Urinary bladder (tissue), 4 donors: ENCODE results near the gene BMP8B. TPM values are rescaled to one million over a fixed set of nuclear protein-coding genes. Genes with fewer than 3 reads are reported as not detected.
"Not testable (repeated sequence)": the region's sequence is repeated elsewhere in the genome, so short reads cannot be mapped to it uniquely, and the experiment has no call there.

ENCODE experiments used
- DNase-seq: peaks from one replicate; pipeline ENCODE4 v3.0.0-alpha.2; 2015; ENCODE audit errors: extremely low spot score
- H3K27ac ChIP-seq: one replicate; pipeline ENCODE4 v1.5.1; 2013; ENCODE audit warnings: low read depth, mild to moderate bottlenecking, moderate library complexity
- H3K36me3 ChIP-seq: one replicate; pipeline ENCODE4 v1.6.1; 2013; ENCODE audit warnings: mild to moderate bottlenecking, moderate library complexity; ENCODE audit not compliant: insufficient read depth
- H3K4me1 ChIP-seq: one replicate; pipeline ENCODE4 v1.6.1; 2013; ENCODE audit warnings: mild to moderate bottlenecking, moderate library complexity; ENCODE audit not compliant: insufficient read depth
- H3K4me3 ChIP-seq: one replicate; pipeline ENCODE4 v1.5.1; 2013; ENCODE audit warnings: low read depth, low read length
- WGBS: extraction: QIAGEN DNeasy Blood & Tissue Kit; methylation state at CpG from one replicate; pipeline ENCODE4 v1.1.7; 2013; 5-methylcytosine and 5-hydroxymethylcytosine counted together
- polyA plus RNA-seq: library from polyadenylated mRNA; stranded (reverse); fragments of 200-250 nt; gene quantifications from one replicate; pipeline ENCODE4 v1.2.3, GENCODE V29; 2013
- total RNA-seq: library from RNA; depleted of rRNA; stranded (reverse); fragments of >200 nt; gene quantifications from one replicate; pipeline ENCODE4 v1.2.3, GENCODE V29; 2014
- donor health status: healthy with polysubstance abuse.
- donor health status: healthy.

Gene BMP8B
- total and polyA plus RNA-seq, 2 donors, result 1.5 to 1.6 TPM

DNA sequence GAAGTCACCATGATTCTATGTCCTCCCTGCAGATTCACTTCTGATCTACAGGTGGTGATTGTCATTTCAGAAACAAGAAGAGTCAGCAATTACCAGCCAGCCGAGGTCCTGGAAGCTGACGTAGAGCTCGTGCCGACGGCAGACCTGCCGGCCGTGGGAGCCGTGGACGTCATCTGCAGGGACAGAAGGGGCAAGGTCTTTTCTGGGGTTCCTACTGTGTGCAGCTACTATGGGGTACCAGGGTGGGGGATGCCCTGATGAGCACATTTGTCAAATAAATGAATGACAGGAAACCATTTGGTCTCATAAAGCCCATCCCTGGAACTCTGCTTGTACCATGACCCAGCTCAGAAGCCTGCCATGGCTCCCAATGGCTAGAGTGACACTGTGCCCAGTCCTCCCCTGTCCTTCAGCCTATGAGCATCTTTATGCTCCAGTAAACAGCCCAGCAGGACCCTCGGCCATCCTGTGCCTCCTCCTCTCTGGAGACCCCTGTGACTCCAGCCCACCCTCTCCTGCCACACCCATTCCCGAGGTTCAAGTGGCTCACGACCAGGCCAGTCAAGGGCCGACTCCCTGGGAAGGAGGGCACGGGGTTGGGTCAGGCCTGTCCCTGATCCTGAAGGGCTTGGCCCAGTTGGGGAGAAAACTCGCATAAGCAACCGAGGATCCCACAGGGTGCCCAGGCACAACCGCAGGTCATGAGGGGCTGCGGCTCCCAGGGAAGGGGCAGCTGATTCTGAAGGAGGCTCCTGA is 24.9 kb downstream of the BMP8B start:
- not testable (repeated sequence) for H3K27ac ChIP-seq, DNase-seq, H3K36me3 ChIP-seq, H3K4me3 ChIP-seq, H3K4me1 ChIP-seq
- 75% methylated on average over 15 of the region's 18 CpGs for WGBS

DNA sequence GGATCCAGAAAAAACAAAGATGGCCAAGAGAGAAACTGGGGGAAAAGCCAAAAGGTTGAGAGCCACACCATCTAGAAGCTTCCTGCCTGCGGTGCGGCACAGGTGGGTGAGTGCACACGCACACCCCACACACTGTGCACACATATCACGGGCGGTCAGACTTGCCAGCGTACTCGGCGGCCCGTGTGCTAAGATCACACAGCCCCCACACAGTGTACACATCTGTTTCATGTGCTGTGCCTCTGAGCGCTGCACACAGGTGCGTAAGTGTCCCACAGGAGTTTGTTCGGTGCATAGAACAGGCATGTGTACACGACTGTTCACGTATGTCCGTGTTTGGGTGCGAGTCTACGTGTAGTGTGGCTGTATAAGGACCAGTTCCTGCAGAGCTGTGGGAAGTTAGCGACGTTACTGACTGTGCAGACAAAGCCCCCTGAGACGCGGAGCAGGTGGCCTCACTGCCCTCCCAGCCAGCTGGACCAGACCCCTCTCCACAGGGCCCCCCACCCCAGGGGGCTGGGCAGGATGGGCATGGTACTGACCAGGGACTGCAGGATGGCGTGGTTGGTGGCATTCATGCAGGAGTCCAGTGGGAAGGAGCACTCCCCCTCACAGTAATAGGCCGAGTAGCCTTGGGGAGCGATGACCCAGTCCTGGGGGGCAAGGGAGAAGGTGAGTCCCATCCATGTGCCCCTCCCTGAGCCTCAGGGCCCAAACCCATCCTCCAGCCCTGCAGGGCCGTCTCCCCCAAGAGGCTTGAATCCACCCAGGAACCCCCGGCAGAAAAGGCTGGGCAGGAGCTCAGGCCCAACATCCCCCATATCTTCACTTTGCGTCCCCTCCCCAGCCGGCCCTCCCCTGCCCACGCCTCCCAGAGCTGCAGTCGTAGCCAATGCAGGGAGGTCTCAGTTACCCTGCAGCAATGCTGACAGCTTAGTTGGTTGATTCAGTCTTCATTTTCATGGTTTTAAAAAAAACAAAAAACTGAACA is 25.8 kb downstream of the BMP8B start:
- no peak overlapping the region for H3K4me3 ChIP-seq
- WGBS, result 86% methylated on average over 29 of the region's 30 CpGs
- DNase-seq, result no peak
- no peaks in the 10 kb centered on the region for H3K4me1 ChIP-seq
- no peaks in the 10 kb centered on the region for H3K36me3 ChIP-seq
- no peak overlapping the region for H3K27ac ChIP-seq

DNA sequence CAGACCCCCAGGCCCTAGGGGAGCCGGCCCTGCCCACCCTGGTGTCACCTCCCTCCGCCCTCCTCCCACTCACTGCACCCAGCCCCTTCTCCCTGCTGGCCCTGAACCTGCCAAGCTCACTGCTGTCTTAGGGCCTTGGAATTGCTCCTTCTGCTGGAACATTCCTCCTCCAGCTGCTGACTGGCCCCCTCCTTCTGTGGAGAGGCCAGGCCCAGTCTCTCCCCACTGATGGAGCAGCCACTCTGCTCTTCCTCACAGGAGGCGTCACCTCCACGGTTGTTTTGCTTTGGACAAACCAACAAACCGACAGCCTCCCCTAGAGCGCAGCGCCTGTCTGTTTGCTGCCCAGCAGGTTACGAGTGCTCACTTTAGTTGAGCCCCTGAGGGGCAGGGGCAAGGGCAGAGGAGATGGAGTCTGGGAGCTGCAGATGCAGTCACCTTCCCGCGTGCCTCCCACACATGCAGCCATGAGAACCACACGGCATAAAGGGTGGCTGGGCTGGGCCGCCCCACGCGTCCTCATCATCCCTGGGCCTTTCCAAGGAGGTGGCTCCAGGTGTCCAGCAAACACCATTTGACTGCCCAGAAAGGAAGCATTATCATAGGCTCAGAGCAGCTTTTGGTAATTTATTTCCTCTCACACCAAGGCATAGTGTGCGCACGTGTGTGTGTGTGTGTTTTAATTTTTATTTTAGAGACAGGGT is 27.0 kb downstream of the BMP8B start:
- Histone ChIP-seq H3K4me1 (no peaks in the 10 kb centered on the region), H3K36me3 (no peaks in the 10 kb centered on the region), H3K4me3 (no peak overlapping the region), H3K27ac (no peak overlapping the region)
- DNase-seq, result no peak
- 73% methylated on average over 16 of the region's 16 CpGs for WGBS

DNA sequence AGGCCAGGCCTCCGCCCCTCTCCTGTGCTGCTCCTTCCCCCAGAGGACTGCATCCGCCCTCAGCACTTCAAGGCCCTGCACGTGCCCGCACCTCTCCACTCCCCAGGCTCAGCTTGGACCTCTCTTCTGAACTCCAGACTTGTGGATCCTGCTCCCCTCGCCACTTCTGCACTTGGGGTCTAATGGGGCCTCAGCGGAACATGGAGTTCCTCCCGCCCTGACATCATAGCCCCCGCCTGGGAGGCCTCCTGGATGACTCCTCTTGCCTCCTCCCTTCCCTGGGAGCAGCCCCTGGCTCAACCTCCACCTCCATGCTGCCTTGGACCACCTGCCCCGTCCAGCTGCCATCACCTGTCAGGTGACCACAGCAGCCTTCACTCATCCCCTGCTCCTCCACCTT is 27.6 kb downstream of the BMP8B start:
- 80% methylated on average over 9 of the region's 9 CpGs for WGBS
- H3K27ac ChIP-seq, result no peak overlapping the region
- no peaks in the 10 kb centered on the region for H3K4me1 ChIP-seq
- DNase-seq, result no peak
- peaks cover 3% of the 10 kb centered on the region for H3K36me3 ChIP-seq
- H3K4me3 ChIP-seq, result no peak overlapping the region

DNA sequence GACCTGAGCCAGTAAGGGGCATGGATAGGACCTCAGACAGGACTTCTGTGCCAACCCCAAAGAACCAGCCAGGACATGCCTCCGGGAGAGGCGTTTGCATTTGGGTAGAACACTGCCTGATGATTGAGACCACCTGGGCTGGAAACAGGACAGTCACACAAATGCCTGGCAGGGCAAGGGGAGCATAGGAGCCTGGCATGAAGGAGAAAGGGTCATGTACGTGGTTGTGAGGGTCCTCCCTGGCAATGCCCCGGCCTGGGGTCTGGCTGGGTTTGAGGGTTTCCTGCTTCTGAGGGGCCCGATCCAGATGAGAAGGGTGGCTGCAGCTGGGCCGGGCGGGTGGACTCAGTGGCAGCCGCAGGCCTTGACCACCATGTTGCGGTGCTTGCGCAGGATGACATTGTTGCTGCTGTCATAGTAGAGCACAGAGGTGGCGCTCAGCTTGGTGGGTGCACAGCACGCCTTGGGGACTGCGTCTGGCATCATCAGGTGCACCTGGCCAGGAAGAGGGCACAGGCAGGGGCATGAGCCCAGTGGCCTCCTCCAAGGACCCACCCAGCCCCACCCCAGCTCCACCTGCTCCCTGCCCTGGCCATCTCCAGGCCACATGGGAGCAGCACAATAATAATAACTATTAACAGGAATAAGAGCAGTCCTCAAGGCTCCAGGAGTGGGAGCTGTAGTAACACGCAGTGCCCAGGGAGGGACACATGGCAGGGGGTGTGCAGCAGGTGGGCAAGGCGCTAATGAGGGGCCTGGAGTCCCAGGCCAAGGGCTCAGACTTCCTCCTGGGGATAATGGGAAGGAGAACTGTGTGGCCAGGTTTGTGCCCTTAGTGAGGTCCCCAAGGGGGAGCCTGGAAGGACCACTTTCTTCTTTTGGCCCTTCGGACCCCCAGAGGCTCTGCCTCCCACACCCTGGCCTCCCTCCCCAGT is 28.3 kb downstream of the BMP8B start:
- H3K36me3 ChIP-seq, result peaks cover 3% of the 10 kb centered on the region
- DNase-seq, result no peak
- H3K27ac ChIP-seq, result no peak overlapping the region
- no peaks in the 10 kb centered on the region for H3K4me1 ChIP-seq
- no peak overlapping the region for H3K4me3 ChIP-seq
- WGBS, result 94% methylated on average over 16 of the region's 16 CpGs

DNA sequence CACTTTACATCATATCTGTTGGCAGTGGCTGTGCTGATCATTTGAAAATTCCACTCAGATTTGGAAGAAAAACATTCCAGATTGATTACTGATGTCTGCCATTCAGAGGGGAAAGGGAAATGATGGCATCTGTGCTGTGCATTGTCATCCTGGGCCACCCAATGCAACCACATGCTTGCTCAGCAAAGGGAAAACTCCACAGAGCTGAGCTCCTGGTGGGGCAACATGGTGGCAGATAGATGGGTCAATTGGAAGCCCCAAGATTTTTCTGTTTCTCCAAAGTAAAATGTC is 29.3 kb downstream of the BMP8B start:
- Histone ChIP-seq H3K27ac (no peak overlapping the region), H3K4me1 (no peaks in the 10 kb centered on the region), H3K4me3 (no peak overlapping the region), H3K36me3 (peaks cover 6% of the 10 kb centered on the region)
- no peak for DNase-seq

DNA sequence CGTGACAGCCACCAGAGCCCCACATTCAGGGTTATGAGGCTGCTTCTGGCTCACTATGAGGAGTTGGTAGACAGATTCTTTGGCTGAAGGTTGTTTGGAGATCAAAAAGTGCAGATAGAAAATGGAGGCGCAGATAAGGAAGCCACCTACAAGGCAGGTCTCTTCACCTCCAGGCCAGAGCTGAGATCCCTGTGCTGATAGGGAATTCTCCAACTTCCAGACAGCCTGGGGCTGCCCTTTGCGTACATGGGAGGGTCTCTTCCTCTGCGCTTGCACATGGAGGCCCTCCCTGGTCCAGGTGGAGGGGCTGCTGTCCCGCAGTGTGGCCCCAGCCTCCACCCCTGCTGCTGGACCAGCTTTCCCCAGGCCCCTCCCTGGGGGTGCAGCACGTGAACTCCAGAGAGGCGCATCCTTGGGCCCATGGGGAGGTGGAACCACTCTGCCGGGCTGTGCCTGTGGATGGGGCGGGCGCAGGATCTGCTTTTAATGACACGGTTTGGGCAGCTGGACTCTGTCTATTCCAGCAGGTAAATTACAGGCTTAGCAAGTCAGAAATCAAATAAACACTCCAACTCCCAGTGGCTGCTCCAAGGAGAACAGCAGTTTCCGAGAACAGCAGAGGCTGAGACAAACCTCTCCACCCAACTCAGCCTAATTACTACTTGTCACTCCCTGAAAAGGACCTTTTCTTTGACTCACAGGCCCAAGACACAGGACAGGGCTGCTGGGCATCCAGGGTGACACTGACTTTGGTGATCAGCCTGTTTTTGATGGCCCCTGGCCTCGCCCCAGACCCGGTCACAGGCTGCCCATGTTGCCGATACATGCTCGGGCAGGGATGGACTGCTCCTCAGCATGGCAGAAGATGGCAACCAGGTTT is 29.9 kb downstream of the BMP8B start:
- Histone ChIP-seq H3K36me3 (peaks cover 6% of the 10 kb centered on the region), H3K4me3 (no peak overlapping the region)
- WGBS, result 76% methylated on average over 16 of the region's 16 CpGs

DNA sequence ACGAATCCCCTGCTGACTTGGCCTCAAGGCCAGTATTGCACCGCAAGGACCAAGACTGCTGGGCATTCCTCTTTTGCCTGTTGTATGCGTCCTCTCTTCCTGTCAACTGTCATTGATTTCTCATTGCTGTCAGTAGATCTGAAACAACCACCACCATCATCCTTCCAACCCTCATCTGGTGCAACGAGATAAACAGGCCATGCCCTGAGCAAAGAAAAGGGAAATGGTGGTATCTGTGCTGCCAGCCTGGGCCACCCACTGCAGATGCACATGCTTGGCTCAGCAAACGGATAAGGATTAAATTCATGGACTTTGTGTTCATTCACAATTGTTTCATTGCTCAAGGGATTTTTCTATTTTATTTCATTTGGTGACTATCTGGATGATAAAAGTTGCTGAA is 31.2 kb downstream of the BMP8B start:
- whole genome bisulfite sequencing, result 89% methylated on average over 5 of the region's 5 CpGs
- Histone ChIP-seq H3K27ac (no peak overlapping the region), H3K4me1 (no peaks in the 10 kb centered on the region), H3K36me3 (peaks cover 14% of the 10 kb centered on the region), H3K4me3 (no peak overlapping the region)
- DNase-seq, result no peak

More for the DNA sequence above, 29.9 kb downstream of the BMP8B start:
- no peak overlapping the region for H3K27ac ChIP-seq
- no peak for DNase-seq
- no peaks in the 10 kb centered on the region for H3K4me1 ChIP-seq

DNA sequence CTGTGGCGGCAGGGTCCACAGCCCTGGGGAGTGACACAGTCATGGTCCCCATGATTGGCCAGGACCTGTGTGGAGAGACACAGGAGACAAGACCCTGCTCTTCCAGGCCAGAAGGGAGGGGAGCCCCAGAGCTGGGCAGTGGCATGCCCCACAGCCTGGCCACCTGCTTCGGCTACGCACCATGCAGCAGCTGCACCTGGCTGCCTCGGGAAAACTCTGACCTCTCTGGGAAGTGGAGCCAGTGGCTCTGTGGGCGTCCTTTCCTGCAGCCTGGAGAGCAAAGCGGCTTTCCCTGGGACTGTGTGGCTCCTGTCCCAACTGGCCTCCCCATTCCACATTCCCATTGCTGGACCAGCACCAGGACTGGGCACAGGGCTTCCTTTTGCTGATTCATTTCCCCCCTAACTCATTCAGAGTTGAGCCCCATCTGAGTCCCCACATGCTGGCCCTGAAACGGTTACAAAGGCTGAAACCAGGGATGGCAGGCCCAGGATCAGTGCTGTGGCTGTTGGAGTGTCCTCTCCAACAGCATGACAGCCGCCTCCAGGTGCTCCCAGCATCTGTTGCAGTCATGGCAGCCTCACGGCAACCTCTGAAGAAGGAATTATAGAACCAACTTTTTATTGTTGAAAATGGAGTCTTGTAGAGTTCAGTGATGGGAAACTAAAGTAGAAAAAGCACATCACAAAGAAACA is 32.6 kb downstream of the BMP8B start:
- Histone ChIP-seq H3K4me1 (no peaks in the 10 kb centered on the region), H3K4me3 (no peak overlapping the region), H3K27ac (no peak overlapping the region), H3K36me3 (peaks cover 16% of the 10 kb centered on the region)
- 90% methylated on average over 9 of the region's 9 CpGs for whole genome bisulfite sequencing
- no peak for DNase-seq

DNA sequence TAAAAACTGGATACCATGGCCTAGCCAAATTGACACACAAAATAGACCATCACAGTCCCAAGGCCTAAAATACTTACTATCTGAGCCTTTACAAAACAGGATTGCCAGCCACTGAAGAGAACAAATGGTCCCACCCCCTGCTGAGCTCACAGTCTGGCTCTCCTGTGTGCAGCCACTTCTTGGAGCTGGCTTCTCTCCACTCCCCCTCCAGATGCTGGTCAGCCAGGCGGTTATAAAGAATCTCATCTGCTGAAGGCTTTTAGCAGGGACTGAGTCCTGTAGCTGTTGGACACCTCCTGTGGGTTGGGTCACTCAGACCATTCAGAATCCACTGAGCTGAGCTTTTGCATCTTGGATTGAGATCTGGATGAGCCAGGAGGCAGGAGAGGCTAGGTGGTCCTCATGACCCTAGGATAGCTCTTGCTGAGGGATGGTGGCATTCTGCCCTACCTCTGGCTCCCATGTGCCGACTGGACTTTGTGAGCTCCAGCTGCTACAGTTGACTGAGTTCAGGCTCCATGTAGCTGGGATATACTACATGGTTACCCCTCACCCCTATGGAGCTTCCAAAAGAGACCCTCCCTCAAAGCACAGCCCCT is 33.7 kb downstream of the BMP8B start:
- Histone ChIP-seq H3K4me1 (no peaks in the 10 kb centered on the region), H3K4me3 (no peak overlapping the region), H3K27ac (no peak overlapping the region), H3K36me3 (peaks cover 20% of the 10 kb centered on the region)
- no peak for DNase-seq
- 60% methylated on average over 2 of the region's 2 CpGs for WGBS

DNA sequence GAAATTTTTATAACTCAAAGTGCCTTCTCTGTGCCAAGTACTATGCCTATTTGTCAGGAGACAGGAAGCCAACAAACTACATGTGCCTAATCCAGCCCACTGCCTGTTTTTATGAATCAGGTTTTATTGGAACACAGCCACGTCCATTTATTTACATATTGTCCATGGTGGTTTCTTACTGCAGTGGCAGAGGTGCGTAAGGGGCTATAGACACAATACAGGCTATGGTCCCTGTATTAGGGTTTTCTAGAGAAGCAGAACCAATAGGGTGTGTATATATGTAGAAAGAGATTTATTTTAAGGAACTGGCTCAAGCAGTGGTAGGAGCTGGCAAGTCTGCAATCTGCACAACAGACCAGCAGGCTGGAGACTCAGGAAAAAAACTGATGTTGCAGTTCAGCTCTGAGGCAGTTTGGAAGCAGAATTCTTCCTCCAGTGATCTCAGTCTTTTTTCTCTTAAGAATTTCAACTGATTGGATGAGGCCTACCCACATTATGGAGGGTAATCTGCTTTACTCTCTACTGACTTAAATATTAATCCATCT is 34.6 kb downstream of the BMP8B start:
- WGBS, result 56% methylated on average over 2 of the region's 2 CpGs
- H3K27ac ChIP-seq, result no peak overlapping the region
- no peak for DNase-seq

More for the DNA sequence above, 34.6 kb downstream of the BMP8B start:
- peaks cover 22% of the 10 kb centered on the region for H3K36me3 ChIP-seq
- H3K4me1 ChIP-seq, result no peaks in the 10 kb centered on the region
- no peak overlapping the region for H3K4me3 ChIP-seq
